Fibroblast of lung (primary cell): Measurements from ENCODE around the gene CHADL. TPM values are rescaled to one million over a fixed set of nuclear protein-coding genes. Genes with fewer than 3 reads are reported as not detected.
"Not testable (repeated sequence)": the region's sequence is repeated elsewhere in the genome, so short reads cannot be mapped to it uniquely, and the experiment has no call there.

Experiments used
- DNase-seq, 2 donors: peaks; one replicate each; pipeline versions ENCODE4 v3.0.0 to v3.0.0-alpha.2; 2010; ENCODE audit warnings: low read depth in 2 of 2
- H2AFZ ChIP-seq: 2 replicates; pipeline ENCODE4 v1.5.1; 2012; ENCODE audit warnings: low read length, control low read depth, inconsistent platforms
- H3K27ac ChIP-seq: 2 replicates; pipeline ENCODE4 v1.5.1; 2011; ENCODE audit warnings: low read length, control low read depth; ENCODE audit not compliant: insufficient read depth
- H3K27me3 ChIP-seq: 2 replicates; pipeline ENCODE4 v1.5.1; 2011; ENCODE audit warnings: mild to moderate bottlenecking, low read length; ENCODE audit not compliant: control insufficient read depth, insufficient read depth
- H3K36me3 ChIP-seq: 2 replicates; pipeline ENCODE4 v1.5.1; 2011; ENCODE audit warnings: low read length; ENCODE audit not compliant: control insufficient read depth, insufficient read depth
- H3K4me1 ChIP-seq: 2 replicates; pipeline ENCODE4 v1.5.1; 2011; ENCODE audit warnings: low read length; ENCODE audit not compliant: control insufficient read depth, insufficient read depth; ENCODE audit errors: extremely low read depth
- H3K4me2 ChIP-seq: 2 replicates; pipeline ENCODE4 v1.5.1; 2011; ENCODE audit warnings: low read length, control low read depth; ENCODE audit not compliant: insufficient read depth; ENCODE audit errors: extremely low read depth
- H3K4me3 ChIP-seq, 4 experiments: fragments of 200-600 bp in 1 of 4; sonication (generic) in 1 of 4; replicated peaks in 1 of 4; 2 replicates each; pipeline ENCODE4 v1.5.1; 2011 to 2016; ENCODE audit warnings: low read length in 4 of 4, low read depth in 3 of 4, mild to moderate bottlenecking in 3 of 4, control low read depth in 2 of 4, inconsistent platforms in 1 of 4, mixed read lengths in 1 of 4; ENCODE audit not compliant: insufficient read depth in 1 of 4; ENCODE audit errors: control extremely low read depth in 1 of 4
- H3K79me2 ChIP-seq: 2 replicates; pipeline ENCODE4 v1.5.1; 2012; ENCODE audit warnings: mild to moderate bottlenecking, low read length, inconsistent platforms; ENCODE audit not compliant: control insufficient read depth, insufficient read depth
- H3K9ac ChIP-seq: 2 replicates; pipeline ENCODE4 v1.5.1; 2011; ENCODE audit warnings: mild to moderate bottlenecking, low read length, control low read depth; ENCODE audit not compliant: insufficient read depth
- H3K9me3 ChIP-seq: 2 replicates; pipeline ENCODE4 v1.5.1; 2012; ENCODE audit warnings: low read depth, low read length; ENCODE audit not compliant: control insufficient read depth, insufficient read depth
- H4K20me1 ChIP-seq: 2 replicates; pipeline ENCODE4 v1.5.1; 2011; ENCODE audit warnings: low read length; ENCODE audit not compliant: control insufficient read depth, insufficient read depth; ENCODE audit errors: extremely low read depth
- EZH2 ChIP-seq: IDR thresholded peaks from 2 replicates; pipeline ENCODE4 v1.5.1; 2012; ENCODE audit warnings: low read length, control low read depth, mild to moderate bottlenecking; ENCODE audit errors: missing control alignments
- polyA plus RNA-seq, 2 donors: library from polyadenylated mRNA; depleted of rRNA in 1 of 2; stranded (reverse) in 1 of 2; unstranded in 1 of 2; fragments of >200 nt; gene quantifications; 2 replicates each; pipeline ENCODE4 v1.2.1, GENCODE V29; 2011 to 2012; ENCODE audit warnings: missing spikeins in 1 of 2
- total RNA-seq: library from RNA; depleted of rRNA; stranded (reverse); fragments of >200 nt; gene quantifications from 2 replicates; pipeline ENCODE4 v1.2.1, GENCODE V29; 2014
- TF ChIP-seq, protein P1 (sequence below), 2 donors: IDR thresholded peaks in 1 of 2; conservative IDR thresholded peaks in 1 of 2; 1 replicate in 1 of 2; 2 replicates in 1 of 2; pipeline ENCODE4 v1.5.1; 2011 to 2012; ENCODE audit warnings: low read length in 2 of 2, control low read depth in 1 of 2, inconsistent platforms in 1 of 2, low read depth in 1 of 2, mild to moderate bottlenecking in 1 of 2

Gene CHADL
- total and polyA plus RNA-seq, 2 donors (not counting 1 experiment from before 2014, with no cell fraction given): 0.10 to 3.1 TPM

DNA sequence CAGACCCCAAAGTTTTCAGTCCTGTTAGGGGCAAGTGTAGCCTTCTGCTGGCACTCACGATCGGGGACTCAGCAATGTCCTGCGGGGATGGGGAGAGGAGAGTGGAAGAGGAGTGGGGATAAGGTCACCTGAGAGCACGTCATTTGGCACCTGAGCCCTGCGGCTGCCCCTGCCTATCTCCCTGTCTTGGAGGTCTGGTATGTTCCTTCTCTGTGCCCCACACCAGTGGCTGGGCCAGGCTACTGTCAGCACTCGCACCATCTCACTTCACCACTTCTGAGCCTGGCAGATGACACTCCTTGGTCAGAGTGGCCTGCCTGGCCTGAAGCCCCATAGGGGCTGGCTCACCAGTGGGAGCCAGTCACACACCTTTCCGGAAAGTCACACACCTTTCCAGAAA lies 20.1 kb upstream of the CHADL start:
- Histone ChIP-seq H3K4me2 (no peak overlapping the region), H3K27ac (no peak overlapping the region), H3K27me3 (no peaks in the 10 kb centered on the region), H3K9ac (no peak overlapping the region), H3K79me2 (peaks cover 3% of the 10 kb centered on the region), H4K20me1 (no peaks in the 10 kb centered on the region), H3K4me1 (no peaks in the 10 kb centered on the region), H3K4me3 (no peak overlapping the region), H2AFZ (no peak overlapping the region), H3K9me3 (no peaks in the 10 kb centered on the region), H3K36me3 (peaks cover 44% of the 10 kb centered on the region)
- DNase-seq: no peak
- no peak for TF ChIP-seq EZH2
- TF ChIP-seq, protein P1, sequence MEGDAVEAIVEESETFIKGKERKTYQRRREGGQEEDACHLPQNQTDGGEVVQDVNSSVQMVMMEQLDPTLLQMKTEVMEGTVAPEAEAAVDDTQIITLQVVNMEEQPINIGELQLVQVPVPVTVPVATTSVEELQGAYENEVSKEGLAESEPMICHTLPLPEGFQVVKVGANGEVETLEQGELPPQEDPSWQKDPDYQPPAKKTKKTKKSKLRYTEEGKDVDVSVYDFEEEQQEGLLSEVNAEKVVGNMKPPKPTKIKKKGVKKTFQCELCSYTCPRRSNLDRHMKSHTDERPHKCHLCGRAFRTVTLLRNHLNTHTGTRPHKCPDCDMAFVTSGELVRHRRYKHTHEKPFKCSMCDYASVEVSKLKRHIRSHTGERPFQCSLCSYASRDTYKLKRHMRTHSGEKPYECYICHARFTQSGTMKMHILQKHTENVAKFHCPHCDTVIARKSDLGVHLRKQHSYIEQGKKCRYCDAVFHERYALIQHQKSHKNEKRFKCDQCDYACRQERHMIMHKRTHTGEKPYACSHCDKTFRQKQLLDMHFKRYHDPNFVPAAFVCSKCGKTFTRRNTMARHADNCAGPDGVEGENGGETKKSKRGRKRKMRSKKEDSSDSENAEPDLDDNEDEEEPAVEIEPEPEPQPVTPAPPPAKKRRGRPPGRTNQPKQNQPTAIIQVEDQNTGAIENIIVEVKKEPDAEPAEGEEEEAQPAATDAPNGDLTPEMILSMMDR (conservative IDR thresholded peaks at IDR 0.05 in 1 of 2, IDR thresholded peaks at IDR 0.05 in 1 of 2; ENCODE audit: low read depth in 1 of 2, low read length in 2 of 2): no peak

DNA sequence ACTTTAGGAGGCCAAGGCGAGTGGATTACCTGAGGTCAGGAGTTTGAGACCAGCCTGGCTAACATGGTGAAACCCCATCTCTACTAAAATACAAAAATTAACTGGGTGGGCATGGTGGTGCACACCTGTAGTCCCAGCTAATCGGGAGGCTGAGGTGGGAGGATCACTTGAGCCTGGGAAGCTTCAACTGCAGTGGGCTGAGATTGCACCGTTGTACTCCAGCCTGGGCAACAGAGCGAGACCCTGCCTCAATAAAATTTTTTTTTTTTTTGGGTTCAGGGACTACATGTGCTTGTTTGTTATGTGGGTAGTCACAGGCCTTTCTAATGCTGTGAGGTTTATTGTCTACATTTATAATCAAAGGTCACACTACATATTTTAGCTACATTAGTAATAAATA lies 19.0 kb upstream of the CHADL start:
- H3K79me2 ChIP-seq, H3K4me3 ChIP-seq, H2AFZ ChIP-seq, H3K4me2 ChIP-seq, H3K4me1 ChIP-seq, H4K20me1 ChIP-seq, H3K27me3 ChIP-seq, H3K27ac ChIP-seq, H3K9me3 ChIP-seq, H3K9ac ChIP-seq, DNase-seq: not testable (repeated sequence)
- peaks cover 45% of the 10 kb centered on the region for H3K36me3 ChIP-seq

DNA sequence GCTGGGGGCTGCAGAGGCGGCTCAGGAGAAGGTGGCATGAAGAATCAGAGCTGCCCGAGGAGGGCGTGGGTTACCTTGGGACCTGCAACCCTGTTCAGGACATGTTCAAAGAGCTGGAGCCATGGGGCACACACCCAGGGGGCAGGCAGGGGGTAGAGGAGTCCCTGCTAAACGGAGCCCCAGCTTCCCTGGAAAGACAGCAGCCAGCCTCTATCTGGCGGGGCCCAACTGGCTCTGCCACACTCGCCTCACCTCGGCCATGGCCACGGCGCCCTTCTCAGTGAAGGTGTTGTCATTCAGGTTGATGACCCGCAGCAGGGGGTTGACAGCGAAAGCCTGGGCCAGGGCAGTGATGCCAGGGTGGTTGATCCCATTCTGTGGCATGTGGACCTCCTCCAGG lies 17.0 kb upstream of the CHADL start:
- H3K79me2 ChIP-seq: peaks cover 3% of the 10 kb centered on the region
- no peak overlapping the region for H2AFZ ChIP-seq
- DNase-seq: no peak
- H3K4me2 ChIP-seq: no peak overlapping the region
- no peaks in the 10 kb centered on the region for H3K4me1 ChIP-seq
- H3K9me3 ChIP-seq: no peaks in the 10 kb centered on the region
- H4K20me1 ChIP-seq: no peaks in the 10 kb centered on the region
- no peaks in the 10 kb centered on the region for H3K27me3 ChIP-seq
- no peak overlapping the region for H3K9ac ChIP-seq
- H3K27ac ChIP-seq: no peak overlapping the region
- no peak for TF ChIP-seq EZH2
- TF ChIP-seq, protein P1 (conservative IDR thresholded peaks at IDR 0.05 in 1 of 2, IDR thresholded peaks at IDR 0.05 in 1 of 2; ENCODE audit: low read depth in 1 of 2, low read length in 2 of 2): no peak
- no peak overlapping the region for H3K4me3 ChIP-seq
- peaks cover 45% of the 10 kb centered on the region for H3K36me3 ChIP-seq
